Activated CD8-positive, alpha-beta T cell treated with anti-CD3 and anti-CD28 coated beads, Interleukin-2, amount 10 ng/mL, durations not matched to agents 7 days and 5 days (primary cell): Measurements from ENCODE around the gene PLIN4. TPM values are rescaled to one million over a fixed set of nuclear protein-coding genes. Genes with fewer than 3 reads are reported as not detected.

Source experiments
- ATAC-seq: fragments of 150-1000 bp; cut with Tn5 transposase; one replicate; pipeline ENCODE4 v1.10.0; 2021; ENCODE audit warnings: moderate library complexity
- CTCF ChIA-PET: fragments of 350-600 bp; sonication (Branson Sonifier 250); formaldehyde crosslinking; loops from one replicate; lab custom pipeline; 2021; ENCODE audit warnings: antibody characterized with exemption; lab: Charles Lee
- POLR2A ChIA-PET: fragments of 350-600 bp; sonication (Branson Sonifier 250); formaldehyde crosslinking; loops from one replicate; lab custom pipeline; 2021; ENCODE audit warnings: antibody characterized with exemption; lab: Charles Lee
- DNase-seq: peaks from one replicate; pipeline ENCODE4 v3.0.0-alpha.2; 2020
- H3K27ac Mint-ChIP-seq: one replicate; pipeline ENCODE4 v1.8.0; 2021; ENCODE audit warnings: mild to moderate bottlenecking, mixed read lengths
- H3K27me3 Mint-ChIP-seq: one replicate; pipeline ENCODE4 v1.8.0; 2021; ENCODE audit warnings: low read depth, mixed read lengths
- H3K36me3 Mint-ChIP-seq: one replicate; pipeline ENCODE4 v1.8.0; 2021; ENCODE audit warnings: low read depth, mixed read lengths
- H3K4me1 Mint-ChIP-seq: one replicate; pipeline ENCODE4 v1.8.0; 2021; ENCODE audit warnings: low read depth, mixed read lengths
- H3K4me3 Mint-ChIP-seq: one replicate; pipeline ENCODE4 v1.8.0; 2021; ENCODE audit warnings: mild to moderate bottlenecking, mixed read lengths
- H3K9me3 Mint-ChIP-seq: one replicate; pipeline ENCODE4 v1.8.0; 2022; ENCODE audit warnings: mixed read lengths; ENCODE audit not compliant: insufficient read depth
- total RNA-seq, 2 experiments: library from RNA; stranded (reverse); gene quantifications; one replicate each; pipeline ENCODE4 v1.2.3, GENCODE V29; 2021

PLIN4 gene
- total RNA-seq, 2 experiments from 2014 or later, result not detected

- Mint-ChIP-seq H3K27ac (no peak overlapping the region), H3K4me1 (no peaks in the 10 kb centered on the region), H3K27me3 (no peaks in the 10 kb centered on the region), H3K4me3 (no peak overlapping the region), H3K36me3 (peaks cover 18% of the 10 kb centered on the region), H3K9me3 (no peaks in the 10 kb centered on the region)
- ATAC-seq, result no peak
- ChIA-PET CTCF (interaction anchor here (1.3 kb wide), 1 partner anchor 19 kb away, joined by 3 read pairs; no protein-coding TSS in a partner anchor), POLR2A (no interaction called here)
- no peak for DNase-seq
Measured at GRCh38 chr19:4493104-4493928, 25.0 kb downstream of the PLIN4 start.

- DNase-seq (no peak), ATAC-seq (no peak)
- Mint-ChIP-seq H3K27me3 (no peaks in the 10 kb centered on the region), H3K36me3 (peaks cover 20% of the 10 kb centered on the region), H3K9me3 (no peaks in the 10 kb centered on the region), H3K4me3 (no peak overlapping the region), H3K4me1 (no peaks in the 10 kb centered on the region), H3K27ac (no peak overlapping the region)
- POLR2A ChIA-PET, result no interaction called here
- CTCF ChIA-PET, result no interaction called here
Measured at GRCh38 chr19:4492337-4493103, 25.8 kb downstream of the PLIN4 start.

GRCh38 chr19:4491446-4491845 lies 26.8 kb downstream of the PLIN4 start:
- Mint-ChIP-seq H3K9me3 (no peaks in the 10 kb centered on the region), H3K27ac (no peak overlapping the region), H3K4me3 (no peak overlapping the region), H3K4me1 (no peaks in the 10 kb centered on the region), H3K36me3 (peaks cover 22% of the 10 kb centered on the region), H3K27me3 (no peaks in the 10 kb centered on the region)
- ATAC-seq (no peak), DNase-seq (no peak)
- POLR2A ChIA-PET, result no interaction called here
- CTCF ChIA-PET, result no interaction called here

- ChIA-PET POLR2A (no interaction called here), CTCF (no interaction called here)
- no peak overlapping the region for H3K4me3 Mint-ChIP-seq
- no peak for ATAC-seq
- no peaks in the 10 kb centered on the region for H3K27me3 Mint-ChIP-seq
- peaks cover 27% of the 10 kb centered on the region for H3K36me3 Mint-ChIP-seq
- H3K9me3 Mint-ChIP-seq, result no peaks in the 10 kb centered on the region
- H3K27ac Mint-ChIP-seq, result no peak overlapping the region
- H3K4me1 Mint-ChIP-seq, result no peaks in the 10 kb centered on the region
- DNase-seq, result no peak
Measured at GRCh38 chr19:4488496-4488895, 29.8 kb downstream of the PLIN4 start.

GRCh38 chr19:4487572-4487971 lies 30.7 kb downstream of the PLIN4 start:
- Mint-ChIP-seq H3K9me3 (no peaks in the 10 kb centered on the region), H3K4me1 (no peaks in the 10 kb centered on the region), H3K36me3 (peaks cover 29% of the 10 kb centered on the region), H3K27ac (no peak overlapping the region), H3K27me3 (no peaks in the 10 kb centered on the region), H3K4me3 (no peak overlapping the region)
- no peak for DNase-seq
- ATAC-seq, result no peak
- ChIA-PET POLR2A (no interaction called here), CTCF (no interaction called here)

- POLR2A ChIA-PET, result no interaction called here
- Mint-ChIP-seq H3K36me3 (peaks cover 16% of the 10 kb centered on the region), H3K27me3 (no peaks in the 10 kb centered on the region), H3K4me1 (no peaks in the 10 kb centered on the region), H3K27ac (no peak overlapping the region), H3K9me3 (no peaks in the 10 kb centered on the region), H3K4me3 (no peak overlapping the region)
- no peak for DNase-seq
- CTCF ChIA-PET, result no interaction called here
- no peak for ATAC-seq
Measured at GRCh38 chr19:4483385-4483784, 34.9 kb downstream of the PLIN4 start.

GRCh38 chr19:4482721-4483364 lies 35.4 kb downstream of the PLIN4 start:
- Mint-ChIP-seq H3K4me3 (no peak overlapping the region), H3K9me3 (no peaks in the 10 kb centered on the region), H3K4me1 (no peaks in the 10 kb centered on the region), H3K27me3 (no peaks in the 10 kb centered on the region), H3K27ac (no peak overlapping the region), H3K36me3 (peaks cover 15% of the 10 kb centered on the region)
- CTCF ChIA-PET, result no interaction called here
- POLR2A ChIA-PET, result no interaction called here
- DNase-seq (no peak), ATAC-seq (no peak)

GRCh38 chr19:4477034-4477801 lies 41.1 kb downstream of the PLIN4 start:
- peaks cover 8% of the 10 kb centered on the region for H3K36me3 Mint-ChIP-seq
- CTCF ChIA-PET, result interaction anchor here (0.9 to 1.2 kb wide), 2 partner anchors 48 to 159 kb away, joined by 3 read pairs; no protein-coding TSS in a partner anchor
- H3K27me3 Mint-ChIP-seq, result no peaks in the 10 kb centered on the region
- no peak for ATAC-seq
- H3K4me1 Mint-ChIP-seq, result peaks cover 21% of the 10 kb centered on the region
- H3K4me3 Mint-ChIP-seq, result no peak overlapping the region
- POLR2A ChIA-PET, result no interaction called here
- no peak overlapping the region for H3K27ac Mint-ChIP-seq
- no peaks in the 10 kb centered on the region for H3K9me3 Mint-ChIP-seq
- DNase-seq, result no peak

- H3K27ac Mint-ChIP-seq, result peak overlapping the region; percentile 65
- no peak for ATAC-seq
- DNase-seq, result peak; percentile 42
- ChIA-PET CTCF (interaction anchor here (0.6 to 1.7 kb wide), 3 partner anchors 20 to 130 kb away, joined by 3 to 5 read pairs (median 3); no protein-coding TSS in a partner anchor), POLR2A (no interaction called here)
- H3K4me1 Mint-ChIP-seq, result peaks cover 29% of the 10 kb centered on the region
- no peaks in the 10 kb centered on the region for H3K9me3 Mint-ChIP-seq
- H3K36me3 Mint-ChIP-seq, result peaks cover 6% of the 10 kb centered on the region
- H3K27me3 Mint-ChIP-seq, result no peaks in the 10 kb centered on the region
- peak overlapping the region; percentile 79 for H3K4me3 Mint-ChIP-seq
Measured at GRCh38 chr19:4474514-4475022, 43.7 kb downstream of the PLIN4 start.

GRCh38 chr19:4473763-4474513 lies 44.3 kb downstream of the PLIN4 start:
- CTCF ChIA-PET, result interaction anchor here (1.7 kb wide), 1 partner anchor 49 kb away, joined by 5 read pairs; no protein-coding TSS in a partner anchor

More at GRCh38 chr19:4473763-4474513, 44.3 kb downstream of the PLIN4 start:
- POLR2A ChIA-PET, result no interaction called here
- Mint-ChIP-seq H3K4me1 (peaks cover 29% of the 10 kb centered on the region), H3K27ac (peak overlapping the region; percentile 65), H3K9me3 (no peaks in the 10 kb centered on the region), H3K27me3 (no peaks in the 10 kb centered on the region), H3K4me3 (peak overlapping the region; percentile 79), H3K36me3 (peaks cover 6% of the 10 kb centered on the region)
- no peak for ATAC-seq
- DNase-seq, result no peak
